GM18858 (cell line): Measurements from ENCODE around the gene DCLK1.

ENCODE experiments used
- ATAC-seq: cut with Tn5 transposase; IDR thresholded peaks from one replicate; pipeline ENCODE4 v1.9.1; 2021; ENCODE audit not compliant: unreplicated experiment

DCLK1 gene

DNA sequence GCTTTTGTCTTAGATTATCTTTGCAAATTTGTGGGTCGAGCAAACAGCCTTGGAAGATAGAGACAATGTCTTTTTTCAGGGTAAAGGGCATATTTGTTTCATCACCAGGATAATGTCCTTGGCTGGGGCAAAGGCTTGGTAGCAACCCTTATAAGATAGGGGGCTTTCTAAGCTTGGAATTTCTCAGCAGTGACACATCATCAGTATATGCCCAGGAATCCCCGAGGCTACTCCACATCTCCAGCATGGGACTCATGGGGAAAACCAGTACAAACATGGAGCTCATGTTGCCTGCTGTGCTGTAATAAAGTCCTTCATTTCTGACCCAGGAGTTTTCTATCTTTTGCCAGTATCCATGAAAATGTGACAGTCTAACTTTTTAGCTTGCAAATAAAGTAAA lies 77.1 kb downstream of the DCLK1 start:
- ATAC-seq: no peak

DNA sequence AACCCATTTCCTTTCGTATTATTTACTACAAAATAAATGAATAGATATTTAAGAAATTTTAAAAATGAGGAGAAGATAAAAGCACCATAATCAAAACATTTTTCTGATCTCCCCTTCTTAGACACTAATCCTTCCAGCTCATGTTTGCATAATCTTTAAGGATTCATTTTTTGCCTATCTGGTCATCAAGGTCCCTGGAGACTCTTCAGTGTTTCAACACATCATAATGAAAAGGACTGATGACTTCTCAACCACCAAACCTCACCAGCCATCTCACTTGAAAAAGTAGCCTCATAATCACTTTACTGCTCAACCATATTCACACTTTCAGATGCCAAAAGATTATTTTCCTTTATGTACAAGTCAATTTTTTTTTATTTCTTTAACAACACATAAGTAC lies 80.1 kb downstream of the DCLK1 start:
- ATAC-seq: no peak

DNA sequence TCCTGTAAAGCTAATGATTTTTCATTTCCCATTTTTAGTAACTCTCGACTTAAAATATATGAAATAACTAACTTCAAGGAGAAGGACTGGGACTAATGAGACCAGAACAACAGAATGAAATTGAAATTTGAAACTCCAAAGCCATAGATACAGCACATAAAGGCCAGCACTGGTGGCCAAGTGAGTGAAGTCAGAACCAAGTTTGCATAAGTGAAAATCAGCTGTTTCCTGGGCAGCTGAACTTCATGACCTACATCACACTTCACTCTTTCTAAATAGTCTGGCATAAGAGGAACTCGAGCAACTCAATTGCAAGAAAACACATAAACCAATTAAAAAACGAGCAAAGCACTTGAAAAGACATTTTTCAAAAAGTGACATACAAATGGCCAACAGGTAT lies 84.5 kb downstream of the DCLK1 start:
- no peak for ATAC-seq

DNA sequence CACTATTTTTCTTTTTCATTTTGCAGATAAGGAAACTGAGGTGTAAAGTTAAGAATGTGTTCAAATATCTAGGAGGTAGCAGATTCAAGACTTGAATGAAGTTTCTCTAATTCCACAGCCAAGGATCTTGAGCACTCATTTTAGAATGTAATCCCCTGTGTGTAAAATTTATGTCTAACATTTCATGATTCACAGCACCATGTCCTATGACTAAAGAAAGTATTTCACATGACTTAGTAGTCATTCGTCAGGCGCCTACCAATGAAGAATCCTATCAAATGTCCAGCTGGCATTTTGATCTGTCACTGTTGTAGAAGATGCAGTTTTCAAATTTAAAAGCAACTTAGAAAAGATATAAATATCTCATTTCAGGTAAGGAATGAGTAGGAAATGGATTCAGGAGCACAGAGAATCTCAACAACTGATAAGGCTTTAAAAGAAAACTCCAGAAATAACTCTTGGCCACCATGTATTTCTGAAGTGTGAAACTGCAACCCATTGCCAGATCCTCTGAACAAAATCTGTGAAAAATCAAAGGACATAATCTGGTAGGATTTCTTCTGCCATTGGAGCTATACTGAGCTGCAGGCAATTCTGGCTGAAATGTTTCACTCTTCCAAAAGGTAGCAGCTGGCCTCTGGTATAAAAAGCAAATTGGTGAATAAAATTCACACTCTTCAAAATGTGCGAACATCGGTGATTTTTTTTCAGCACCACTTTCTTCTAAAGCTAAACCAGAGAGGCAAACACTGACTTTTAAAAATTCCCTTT lies 92.2 kb downstream of the DCLK1 start:
- ATAC-seq: no peak

DNA sequence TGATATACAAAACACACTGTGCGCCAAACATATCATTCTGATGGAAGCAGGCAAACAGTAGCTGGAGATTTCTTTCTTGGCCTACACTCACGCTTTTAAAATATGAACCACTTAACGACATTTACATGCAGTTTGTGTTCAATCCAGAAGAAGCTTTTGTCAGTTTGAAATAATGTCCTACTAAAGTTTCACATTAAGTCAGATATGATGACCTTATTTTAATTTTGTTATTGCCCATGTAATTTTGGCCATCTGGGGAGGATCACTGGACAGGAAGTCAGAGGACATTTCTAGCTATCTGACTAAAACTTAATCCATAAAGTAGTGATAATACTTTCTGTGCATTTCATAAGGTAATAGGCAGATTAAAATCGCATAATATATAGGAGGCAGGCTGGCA lies 98.1 kb downstream of the DCLK1 start:
- no peak for ATAC-seq

DNA sequence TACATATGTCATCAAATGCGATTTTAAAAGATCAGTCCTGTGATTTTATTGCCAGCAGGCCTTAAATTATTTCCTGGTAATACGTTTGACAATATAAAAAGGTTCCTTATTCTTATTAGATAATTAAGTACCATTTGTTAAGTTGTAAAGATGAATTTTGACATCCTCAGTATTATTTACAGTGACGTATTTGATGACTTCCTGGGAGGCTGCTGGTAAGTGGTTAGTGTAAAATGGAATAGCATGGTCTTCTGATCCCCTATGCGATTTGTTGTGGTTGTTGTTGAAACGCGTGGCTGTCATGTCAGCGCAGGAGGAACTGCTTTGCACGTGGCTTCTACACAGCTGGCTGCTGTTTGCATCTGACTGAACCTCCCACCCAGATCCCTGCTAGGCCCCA lies 99.7 kb downstream of the DCLK1 start:
- ATAC-seq: no peak

DNA sequence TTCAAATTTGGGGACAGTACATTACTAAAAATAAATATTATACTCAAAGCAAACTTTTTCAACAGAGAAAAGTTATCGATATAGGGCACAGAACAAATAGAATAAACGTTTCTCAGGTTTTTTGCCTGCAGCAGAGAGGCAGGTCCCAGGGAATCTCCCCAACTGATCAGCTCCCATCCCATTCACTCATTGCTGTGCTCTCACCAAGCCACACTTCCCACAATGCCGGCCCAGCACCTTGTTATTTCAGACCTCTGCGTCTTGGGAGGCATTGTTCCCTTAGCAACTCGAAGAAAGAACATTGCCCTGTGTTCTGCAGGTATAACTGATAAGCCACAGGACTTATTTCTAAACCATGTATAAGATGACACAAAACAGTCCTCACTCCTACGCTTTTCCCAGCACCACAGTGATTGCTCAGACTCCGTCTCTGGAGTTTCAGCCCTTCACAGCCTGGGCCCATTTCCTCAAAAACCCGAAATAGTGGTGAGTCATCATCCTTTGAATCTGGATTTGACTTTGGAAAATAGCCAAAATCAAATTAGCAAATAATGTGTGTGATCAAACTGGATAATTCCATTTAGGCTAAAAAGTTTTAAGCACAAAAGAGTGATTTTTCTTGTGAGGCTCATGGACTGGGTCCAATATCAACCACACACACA lies 100.4 kb downstream of the DCLK1 start:
- ATAC-seq: no peak

DNA sequence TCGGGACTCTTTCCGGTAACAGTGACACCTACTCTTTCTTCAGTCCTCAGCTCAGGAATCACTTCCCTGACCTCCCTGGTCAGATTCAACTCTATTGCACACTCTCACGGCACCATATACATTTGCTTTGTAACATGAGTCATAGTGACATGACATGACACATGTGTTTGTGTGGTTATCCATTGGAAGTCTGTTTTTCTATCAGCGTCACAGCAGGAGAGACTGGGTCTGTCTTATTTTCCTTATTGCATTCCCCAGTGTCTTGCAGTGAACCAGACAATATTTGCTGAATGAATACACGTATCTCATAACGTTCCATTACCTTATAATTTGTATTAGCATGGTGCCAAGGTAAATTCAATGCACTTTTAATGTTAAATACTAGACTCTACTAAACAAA lies 102.0 kb downstream of the DCLK1 start:
- ATAC-seq: no peak

DNA sequence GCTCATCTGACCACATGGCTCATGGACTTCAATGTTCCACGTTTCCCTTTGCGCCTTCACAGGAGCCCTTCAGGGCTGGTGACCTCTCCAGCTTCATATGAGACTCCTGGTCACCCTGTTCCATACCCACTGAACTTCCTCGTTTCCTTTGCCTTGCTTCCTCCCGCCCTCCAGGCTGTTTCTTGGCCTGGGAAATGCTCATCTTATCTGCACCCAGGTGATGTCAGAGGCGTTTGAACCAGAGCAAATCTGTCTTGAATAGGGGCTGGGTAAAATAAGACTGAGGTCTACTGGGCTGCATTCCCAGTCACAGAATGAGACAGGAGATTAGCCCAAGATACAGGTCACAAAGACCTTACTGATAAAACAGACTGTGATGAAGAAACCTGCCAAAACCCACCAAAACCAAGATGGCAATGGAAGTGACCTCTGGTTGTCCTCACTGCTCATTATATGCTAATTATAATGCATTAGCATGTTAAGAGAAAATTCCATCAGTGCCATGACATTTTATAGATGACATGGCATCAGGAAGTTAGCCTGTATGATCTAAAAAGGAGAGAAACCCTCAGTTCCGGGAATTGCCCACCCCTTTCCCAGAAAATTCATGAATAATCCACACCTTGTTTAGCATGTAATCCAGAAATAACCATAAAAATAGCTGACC lies 102.7 kb downstream of the DCLK1 start:
- ATAC-seq: no peak

DNA sequence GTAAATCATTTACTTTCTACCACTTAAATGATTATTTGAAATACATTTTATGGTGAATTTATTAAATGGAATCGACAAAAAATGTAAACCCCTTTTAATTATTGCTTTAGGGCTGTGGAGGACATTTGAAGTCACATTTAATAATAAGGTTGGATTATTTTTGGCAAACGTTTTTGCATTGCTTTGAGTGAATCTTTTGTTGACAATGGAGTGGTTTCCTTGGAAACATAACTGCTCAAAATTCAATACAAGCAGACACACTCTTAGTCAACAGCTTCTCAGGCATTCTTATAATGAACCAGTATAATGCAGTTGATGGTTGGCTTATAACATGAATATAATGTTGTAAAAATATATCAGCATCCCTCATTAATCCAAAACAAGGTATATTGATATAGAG lies 104.7 kb downstream of the DCLK1 start:
- no peak for ATAC-seq

DNA sequence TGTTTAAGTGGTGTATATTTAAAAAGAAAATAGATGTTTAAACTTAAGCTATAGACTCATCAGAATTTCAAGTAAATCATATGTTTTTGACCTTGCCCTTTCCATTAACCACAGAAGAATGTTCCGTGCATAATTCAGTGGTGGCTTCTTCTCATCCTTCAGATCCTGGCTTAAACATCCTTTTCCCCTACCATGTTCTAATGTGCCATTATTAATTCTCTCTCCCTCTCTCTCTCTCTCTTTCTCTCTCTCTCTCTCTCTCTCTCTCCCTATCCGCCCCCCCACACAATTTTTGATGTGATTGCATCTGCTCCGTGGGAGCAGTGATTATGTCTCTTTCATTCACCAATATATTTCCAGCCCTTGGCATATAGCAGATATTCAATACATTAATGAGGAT lies 116.4 kb downstream of the DCLK1 start:
- ATAC-seq: no peak

DNA sequence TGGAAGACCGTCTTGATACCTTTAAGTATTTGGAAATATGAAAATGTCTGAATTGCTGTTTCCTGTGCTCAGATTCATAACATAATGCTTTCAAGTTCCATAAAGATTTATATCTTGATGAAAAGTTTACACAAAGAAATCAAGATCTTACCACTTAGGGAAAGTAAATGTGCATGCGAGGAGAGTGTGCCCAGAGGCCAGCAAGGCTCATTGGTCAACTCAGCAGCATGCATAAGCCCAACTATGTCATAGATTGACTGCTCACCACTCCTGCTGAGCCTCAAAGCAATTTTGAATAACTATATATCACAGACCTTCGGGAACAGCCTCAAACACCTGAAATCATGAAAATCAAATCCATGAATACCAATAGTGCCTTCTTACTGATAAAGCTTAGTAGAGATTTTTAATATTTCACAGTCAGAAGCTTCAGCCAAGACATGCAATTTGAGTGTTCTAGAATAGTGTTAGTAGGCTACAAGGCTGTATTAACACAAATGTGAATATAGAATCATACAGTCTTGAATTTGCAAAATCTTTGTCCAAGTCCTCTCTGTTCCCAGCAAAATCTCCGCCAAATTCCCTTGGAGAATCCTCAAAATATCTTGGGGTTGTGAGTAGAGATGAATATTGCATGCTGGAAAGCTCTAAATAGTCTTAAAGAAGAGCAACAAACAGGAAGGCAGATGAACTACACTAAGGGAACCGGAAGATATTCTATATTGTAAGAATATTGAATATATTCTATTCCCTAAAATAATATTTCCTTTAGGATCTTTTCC lies 124.1 kb downstream of the DCLK1 start:
- ATAC-seq: no peak

DNA sequence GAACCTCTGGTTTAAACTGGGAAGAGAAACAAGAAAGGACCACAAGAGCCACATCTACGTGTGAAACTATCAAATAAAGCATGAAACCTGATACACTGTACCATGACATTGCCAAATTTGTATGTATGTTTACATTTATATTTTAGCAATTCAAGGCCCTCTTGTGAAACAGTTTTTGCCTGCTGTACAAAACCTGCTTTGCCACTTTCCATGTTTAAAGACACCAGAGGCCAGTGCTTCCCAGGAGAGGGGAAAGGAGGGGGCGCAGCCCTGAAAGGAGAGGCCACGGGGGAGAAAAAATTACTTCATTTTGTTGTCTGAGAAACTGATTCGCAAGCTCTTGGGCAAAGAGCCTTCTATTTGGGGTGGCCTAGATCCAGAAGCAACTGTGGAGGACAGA lies 124.8 kb downstream of the DCLK1 start:
- no peak for ATAC-seq

DNA sequence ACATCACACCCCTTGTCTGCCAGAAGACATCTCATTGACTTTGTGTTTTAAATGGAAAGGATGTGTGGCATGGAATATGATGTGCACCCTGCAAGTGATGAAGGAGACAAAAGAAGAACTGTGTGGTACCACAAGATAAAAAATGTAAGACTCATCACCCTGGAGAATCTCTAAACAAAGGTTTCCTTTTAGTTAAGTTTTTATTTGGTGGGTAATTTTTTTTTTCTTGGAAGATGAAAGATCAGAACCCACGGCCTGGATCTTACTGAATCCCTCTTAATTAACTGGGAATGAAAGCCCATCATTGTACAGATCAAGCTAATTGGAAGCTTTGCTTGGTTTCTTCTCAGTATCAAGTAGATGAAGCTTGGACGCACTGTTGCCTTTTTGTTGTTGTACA lies 129.6 kb downstream of the DCLK1 start:
- no peak for ATAC-seq

DNA sequence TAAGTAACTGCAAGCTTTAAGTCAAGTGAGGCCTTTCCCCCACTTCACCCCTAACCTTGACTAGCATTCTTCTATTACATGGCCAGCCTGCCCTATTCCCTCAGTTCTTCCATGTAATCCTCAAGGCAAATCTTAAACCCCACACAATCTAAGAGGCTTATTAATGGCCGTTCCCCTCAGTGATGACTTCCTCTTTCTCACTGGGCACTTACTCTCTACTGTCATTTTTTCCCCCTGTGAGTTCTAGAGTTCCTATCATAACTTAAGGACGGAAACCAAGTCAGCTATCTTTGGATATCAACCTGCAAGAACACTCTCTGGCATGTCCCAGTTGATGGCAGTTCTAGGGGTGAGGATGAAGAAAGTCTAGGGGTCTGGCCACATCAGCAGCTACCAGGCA lies 131.2 kb downstream of the DCLK1 start:
- ATAC-seq: no peak

DNA sequence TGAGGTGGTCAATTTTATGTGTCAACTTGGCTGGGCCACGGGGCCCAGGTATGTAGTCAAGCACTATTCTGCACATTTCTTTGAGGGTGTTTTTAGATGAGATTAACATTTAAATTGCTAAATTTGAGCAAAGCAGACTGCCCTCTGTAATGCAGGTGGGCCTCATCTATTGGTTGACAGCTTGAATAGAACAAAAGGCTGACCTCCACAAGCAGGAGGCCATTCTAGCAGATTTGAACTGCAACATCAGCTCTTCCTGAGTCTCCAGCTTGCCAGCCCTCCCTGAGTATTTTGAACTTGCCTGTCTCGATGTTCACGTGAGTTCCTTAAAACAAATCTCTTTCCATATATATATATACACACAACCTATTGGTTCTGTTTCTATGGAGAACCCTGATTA lies 134.8 kb downstream of the DCLK1 start:
- no peak for ATAC-seq

DNA sequence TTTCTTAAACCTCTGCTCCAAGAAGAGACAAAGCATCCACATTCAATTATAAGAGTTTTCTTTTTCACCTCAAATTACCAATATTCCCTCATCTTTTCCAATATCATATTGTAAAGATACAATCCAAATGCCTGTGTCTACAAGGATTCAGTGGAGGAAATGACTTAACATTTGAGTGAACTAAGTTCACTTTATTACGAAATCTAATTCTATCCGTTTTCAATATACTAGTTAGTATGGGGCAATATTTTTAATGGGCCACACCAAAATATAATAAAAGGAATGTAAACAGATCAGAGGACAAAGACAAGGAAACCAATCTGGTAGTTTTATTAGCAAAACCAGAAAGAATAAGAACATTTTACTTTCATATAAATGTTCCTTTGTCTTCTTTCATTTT lies 136.0 kb downstream of the DCLK1 start:
- no peak for ATAC-seq

DNA sequence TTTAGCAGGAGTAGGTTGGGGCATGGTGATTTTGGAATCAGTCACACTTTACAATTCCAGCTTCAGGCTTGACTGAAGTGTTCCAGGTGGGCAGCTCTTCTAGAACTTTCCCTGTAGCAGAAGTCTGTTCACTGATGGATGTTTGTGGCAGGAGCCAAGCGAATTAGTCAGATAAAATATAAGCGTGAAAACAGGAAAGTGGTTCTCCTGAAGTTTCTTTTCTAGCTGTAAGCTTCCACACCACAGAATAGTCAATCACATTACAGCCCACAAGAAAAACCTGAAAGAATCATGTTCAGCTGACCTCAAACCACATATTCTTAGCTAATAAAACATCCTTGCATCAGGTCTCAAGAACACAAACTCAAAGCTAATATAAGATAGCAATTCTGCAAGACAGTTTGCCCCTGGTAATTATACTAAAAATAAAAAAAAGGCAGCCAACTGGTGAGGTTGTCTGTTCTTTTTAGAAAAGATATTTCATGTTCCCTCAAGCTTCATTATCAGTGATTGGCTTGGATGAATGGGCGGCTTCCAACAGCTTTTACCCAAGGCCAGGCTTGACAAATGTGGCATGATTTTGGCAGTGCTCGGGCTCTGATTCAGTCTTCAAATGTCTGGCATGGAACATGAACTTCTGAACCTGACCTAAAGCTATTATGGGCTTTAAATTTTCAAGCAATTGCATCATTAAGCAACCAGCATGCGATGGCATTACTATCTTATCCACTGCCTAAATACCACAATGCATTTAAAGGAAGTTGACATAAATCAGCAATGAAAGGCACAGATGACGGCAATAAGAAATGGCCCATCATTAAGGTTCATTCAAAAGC lies 136.8 kb downstream of the DCLK1 start:
- ATAC-seq: no peak

DNA sequence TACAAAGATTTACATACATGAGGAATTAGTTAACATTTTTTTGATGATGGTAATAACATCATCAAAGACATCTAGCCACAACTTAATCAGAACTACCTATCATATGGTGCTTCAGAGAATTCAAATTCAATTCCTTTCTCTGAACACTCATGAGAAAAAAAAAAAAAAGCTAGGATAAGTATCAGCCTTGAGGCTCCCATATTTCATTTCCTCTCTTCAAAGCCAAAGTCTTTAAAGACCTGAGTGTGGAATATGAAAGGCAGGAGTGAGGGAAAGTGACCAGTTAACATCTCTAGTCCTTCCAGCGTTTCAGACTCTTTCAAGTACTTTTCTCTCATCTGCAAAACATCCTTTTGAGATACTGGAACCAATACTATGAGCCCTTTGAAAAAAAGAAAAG lies 137.5 kb downstream of the DCLK1 start:
- no peak for ATAC-seq

DNA sequence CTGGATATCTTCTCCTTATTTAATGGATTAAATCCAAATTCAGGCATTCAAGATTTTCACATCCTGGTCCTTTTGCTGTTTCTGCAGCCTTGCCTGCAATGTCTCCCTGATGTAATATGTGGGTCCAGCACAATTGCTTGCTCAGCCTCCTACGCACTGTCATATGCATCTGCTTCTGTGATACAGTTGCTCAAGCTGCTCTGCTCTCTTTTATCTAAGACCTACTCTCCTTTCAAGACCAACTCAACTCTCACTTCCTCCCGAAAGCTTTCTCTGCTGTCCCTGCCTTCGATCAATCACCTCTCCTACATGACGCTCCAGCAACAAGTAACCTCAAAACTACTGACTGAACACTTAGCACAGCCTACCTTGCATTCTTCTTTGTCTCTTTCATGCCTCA lies 138.2 kb downstream of the DCLK1 start:
- no peak for ATAC-seq

DNA sequence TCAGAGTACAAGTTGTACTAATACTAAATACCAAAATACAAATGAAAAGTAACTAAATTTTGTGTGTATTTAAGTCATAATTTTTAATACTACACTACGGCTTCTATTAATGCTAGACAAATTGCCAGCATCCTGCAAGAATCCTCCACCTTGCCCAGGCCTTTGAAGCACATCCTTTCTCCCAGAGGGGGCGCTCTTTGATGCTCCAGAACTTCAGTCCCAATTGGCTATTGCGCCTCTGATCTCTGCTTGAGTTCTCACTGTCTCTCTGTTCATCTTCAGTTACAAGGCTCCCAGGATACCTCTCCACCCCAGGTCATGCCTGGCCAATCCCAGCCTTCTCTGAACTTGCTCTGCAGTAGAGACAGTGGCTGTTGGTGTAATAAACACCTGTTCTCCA lies 141.0 kb downstream of the DCLK1 start:
- no peak for ATAC-seq
